CD4-positive, alpha-beta T cell (primary cell): ENCODE results near the gene CST7. TPM values are rescaled to one million over a fixed set of nuclear protein-coding genes. Genes with fewer than 3 reads are reported as not detected.

Experiments
- ATAC-seq: fragments of 200-7000 bp; cut with Tn5 transposase; one replicate; pipeline ENCODE4 v1.10.0; 2022; ENCODE audit warnings: mild to moderate bottlenecking; ENCODE audit not compliant: poor library complexity
- CTCF ChIA-PET: fragments of 350-600 bp; sonication (Branson Sonifier 250); formaldehyde crosslinking; loops from one replicate; lab custom pipeline; 2021; ENCODE audit warnings: antibody characterized with exemption, inconsistent platforms; lab: Charles Lee
- POLR2A ChIA-PET: fragments of 350-600 bp; sonication (Branson Sonifier 250); formaldehyde crosslinking; loops from one replicate; lab custom pipeline; 2021; ENCODE audit warnings: antibody characterized with exemption, inconsistent platforms; lab: Charles Lee
- DNase-seq, 14 experiments: peaks; one replicate each; pipeline ENCODE4 v3.0.0-alpha.2; 2013 to 2020; ENCODE audit warnings: mixed read lengths in 2 of 14
- H3K27ac ChIP-seq, 2 donors: one replicate each; pipeline versions ENCODE4 v1.5.1 to v1.7.0; 2013; ENCODE audit warnings: low read length in 2 of 2, low read depth in 1 of 2, mild to moderate bottlenecking in 1 of 2
- H3K27me3 ChIP-seq, 2 experiments: 1 replicate in 1 of 2; 2 replicates in 1 of 2; pipeline versions ENCODE4 v1.6.1 to v1.7.0; 2013; ENCODE audit warnings: low read length in 2 of 2, control low read depth in 1 of 2, mild to moderate bottlenecking in 1 of 2, moderate library complexity in 1 of 2; ENCODE audit not compliant: insufficient read depth in 2 of 2, control insufficient read depth in 1 of 2
- H3K36me3 ChIP-seq: one replicate; pipeline ENCODE4 v1.6.1; 2013; ENCODE audit warnings: low read length, control low read depth; ENCODE audit not compliant: insufficient read depth
- H3K4me1 ChIP-seq: one replicate; pipeline ENCODE4 v1.6.1; 2013; ENCODE audit warnings: low read length, control low read depth; ENCODE audit not compliant: insufficient read depth
- H3K4me3 ChIP-seq: one replicate; pipeline ENCODE4 v1.5.1; 2013; ENCODE audit warnings: mild to moderate bottlenecking, low read length, moderate library complexity
- H3K9me3 ChIP-seq, 2 experiments: 1 replicate in 1 of 2; 2 replicates in 1 of 2; pipeline versions ENCODE4 v1.6.1 to v1.7.0; 2013; ENCODE audit warnings: low read length in 2 of 2, mild to moderate bottlenecking in 2 of 2, control low read depth in 1 of 2, moderate library complexity in 1 of 2; ENCODE audit not compliant: control insufficient read depth in 1 of 2, insufficient read depth in 1 of 2
- H3K27ac Mint-ChIP-seq: one replicate; pipeline ENCODE4 v1.8.0; 2020; ENCODE audit warnings: mixed read lengths
- H3K27me3 Mint-ChIP-seq: one replicate; pipeline ENCODE4 v1.8.0; 2021; ENCODE audit warnings: mixed read lengths
- H3K36me3 Mint-ChIP-seq: one replicate; pipeline ENCODE4 v1.8.0; 2021; ENCODE audit warnings: low read depth, mixed read lengths
- H3K4me1 Mint-ChIP-seq: one replicate; pipeline ENCODE4 v1.8.0; 2021; ENCODE audit warnings: low read depth, mixed read lengths
- H3K4me3 Mint-ChIP-seq: one replicate; pipeline ENCODE4 v1.8.0; 2020; ENCODE audit warnings: mild to moderate bottlenecking, mixed read lengths
- H3K9me3 Mint-ChIP-seq: one replicate; pipeline ENCODE4 v1.8.0; 2020; ENCODE audit warnings: mixed read lengths
- CTCF ChIP-seq: fragments of 200-600 bp; IDR thresholded peaks from one replicate; pipeline ENCODE4 v1.8.0; 2022; ENCODE audit warnings: antibody characterized with exemption, mild to moderate bottlenecking
- intact Hi-C, 2 experiments: fragments of 100-400 bp; cut with DNase I in 1 of 2; cut with micrococcal nuclease in 1 of 2; formaldehyde crosslinking; loops; one replicate each; pipeline versions ENCODE4 v1.15.1 to v1.9.0; 2023 to 2025; cut with DNase I, micrococcal nuclease
- total RNA-seq, 174 experiments: library from RNA in 2 of 174; stranded (reverse) in 2 of 174; gene quantifications; one replicate each; pipeline ENCODE4 v1.2.3 and lab custom pipeline; 2021 to 2026

The CST7 gene
- total RNA-seq, 2 experiments from 2014 or later, result 3.2 to 4.4 TPM

- Histone ChIP-seq H3K36me3 (no peaks in the 10 kb centered on the region), H3K27ac (no peak overlapping the region), H3K9me3 (no peaks in the 10 kb centered on the region), H3K27me3 (no peaks in the 10 kb centered on the region), H3K4me1 (peaks cover 23% of the 10 kb centered on the region), H3K4me3 (no peak overlapping the region)
- H3K4me3 Mint-ChIP-seq, result no peak overlapping the region
- DNase-seq (peak in 1 of 14 experiments; percentile 25), ATAC-seq (no peak)
- ChIA-PET POLR2A (interaction anchor here (7.0 kb wide), 1 partner anchor 62 kb away, joined by 77 read pairs; the partner anchor contains the start of gene ACSS1), CTCF (interaction anchor here (3.7 kb wide), 1 partner anchor 67 kb away, joined by 33 read pairs; no protein-coding TSS in a partner anchor)
- TF ChIP-seq CTCF, result no peak
- peaks cover 6% of the 10 kb centered on the region for H3K36me3 Mint-ChIP-seq
- no peaks in the 10 kb centered on the region for H3K27me3 Mint-ChIP-seq
- intact Hi-C loops, result loop anchor here in 1 of 2 experiments (10.0 kb wide), 1 partner anchor 298 kb away; no protein-coding TSS in a partner anchor
- H3K4me1 Mint-ChIP-seq, result peaks cover 36% of the 10 kb centered on the region
- H3K27ac Mint-ChIP-seq, result no peak overlapping the region
- no peaks in the 10 kb centered on the region for H3K9me3 Mint-ChIP-seq
Measured at GRCh38 chr20:24996449-24997377, 47.6 kb downstream of the CST7 start.

- CTCF ChIA-PET, result no interaction called here
- H3K9me3 Mint-ChIP-seq, result no peaks in the 10 kb centered on the region
- Histone ChIP-seq H3K27me3 (no peaks in the 10 kb centered on the region), H3K4me3 (no peak overlapping the region), H3K4me1 (peaks cover 13% of the 10 kb centered on the region), H3K36me3 (peaks cover 5% of the 10 kb centered on the region), H3K9me3 (no peaks in the 10 kb centered on the region), H3K27ac (no peak overlapping the region)
- POLR2A ChIA-PET, result interaction anchor here (7.0 kb wide), 1 partner anchor 60 kb away, joined by 77 read pairs; the partner anchor contains the start of gene ACSS1
- DNase-seq (peak in 1 of 14 experiments; percentile 2), ATAC-seq (no peak)
- intact Hi-C loops, result loop anchor here in 1 of 2 experiments (10.0 kb wide), 1 partner anchor 297 kb away; no protein-coding TSS in a partner anchor
- H3K27ac Mint-ChIP-seq, result no peak overlapping the region
- no peak overlapping the region for H3K4me3 Mint-ChIP-seq
- no peaks in the 10 kb centered on the region for H3K27me3 Mint-ChIP-seq
- peaks cover 10% of the 10 kb centered on the region for H3K36me3 Mint-ChIP-seq
- H3K4me1 Mint-ChIP-seq, result peaks cover 22% of the 10 kb centered on the region
- no peak for TF ChIP-seq CTCF
Measured at GRCh38 chr20:24998121-24998520, 49.1 kb downstream of the CST7 start.

GRCh38 chr20:24998631-24999445 is 49.8 kb downstream of the CST7 start:
- Mint-ChIP-seq H3K36me3 (peaks cover 16% of the 10 kb centered on the region), H3K9me3 (no peaks in the 10 kb centered on the region), H3K27ac (no peak overlapping the region), H3K27me3 (no peaks in the 10 kb centered on the region), H3K4me1 (peaks cover 15% of the 10 kb centered on the region), H3K4me3 (no peak overlapping the region)
- Histone ChIP-seq H3K4me3 (no peak overlapping the region), H3K9me3 (no peaks in the 10 kb centered on the region), H3K4me1 (peaks cover 8% of the 10 kb centered on the region), H3K36me3 (peaks cover 5% of the 10 kb centered on the region), H3K27ac (no peak overlapping the region), H3K27me3 (no peaks in the 10 kb centered on the region)
- ATAC-seq (no peak), DNase-seq (peak in 1 of 14 experiments; percentile 24)
- intact Hi-C loops, result loop anchor here in 1 of 2 experiments (10.0 kb wide), 1 partner anchor 296 kb away; no protein-coding TSS in a partner anchor
- ChIA-PET POLR2A (no interaction called here), CTCF (no interaction called here)
- no peak for TF ChIP-seq CTCF
